GM19035 (cell line): ENCODE data around the gene OOSP4B.
"Not testable (repeated sequence)": the region's sequence is repeated elsewhere in the genome, so short reads cannot be mapped to it uniquely, and the experiment has no call there.

ENCODE experiments used
- ATAC-seq: cut with Tn5 transposase; IDR thresholded peaks from one replicate; pipeline ENCODE4 v1.9.1; 2021; ENCODE audit not compliant: unreplicated experiment

OOSP4B gene

DNA sequence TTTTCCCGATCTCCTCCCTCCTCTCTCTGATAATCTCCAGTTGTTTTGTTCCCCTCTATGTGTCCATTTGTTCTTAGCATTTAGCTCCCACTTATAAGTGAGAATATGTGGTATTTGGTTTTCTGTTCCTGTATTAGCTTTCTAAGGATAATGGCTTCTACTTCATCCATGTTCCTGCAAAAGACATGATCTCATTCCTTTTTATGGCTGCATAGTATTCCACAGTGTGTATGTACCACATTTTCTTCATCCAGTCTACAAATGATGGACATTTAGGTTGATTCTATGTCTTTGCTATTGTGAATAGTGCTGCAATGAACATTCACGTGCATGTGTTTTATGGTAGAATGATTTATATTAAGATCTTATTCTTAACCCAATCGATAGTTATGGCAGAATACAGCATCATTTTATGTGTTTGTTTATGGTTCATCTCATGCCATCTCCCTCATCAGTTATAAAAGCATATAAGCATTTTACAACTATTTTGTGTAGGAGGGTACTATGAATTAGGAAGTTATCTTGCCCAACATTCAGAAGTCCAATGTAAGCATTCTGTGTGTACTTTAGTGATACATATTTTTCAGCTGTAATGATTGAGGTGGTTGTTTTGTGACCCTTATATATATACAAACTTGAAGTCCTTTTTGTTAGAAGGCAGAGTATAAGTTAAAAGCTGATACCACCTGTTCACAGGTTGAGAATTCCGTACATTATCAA is 42.7 kb downstream of the OOSP4B start:
- ATAC-seq: no peak

DNA sequence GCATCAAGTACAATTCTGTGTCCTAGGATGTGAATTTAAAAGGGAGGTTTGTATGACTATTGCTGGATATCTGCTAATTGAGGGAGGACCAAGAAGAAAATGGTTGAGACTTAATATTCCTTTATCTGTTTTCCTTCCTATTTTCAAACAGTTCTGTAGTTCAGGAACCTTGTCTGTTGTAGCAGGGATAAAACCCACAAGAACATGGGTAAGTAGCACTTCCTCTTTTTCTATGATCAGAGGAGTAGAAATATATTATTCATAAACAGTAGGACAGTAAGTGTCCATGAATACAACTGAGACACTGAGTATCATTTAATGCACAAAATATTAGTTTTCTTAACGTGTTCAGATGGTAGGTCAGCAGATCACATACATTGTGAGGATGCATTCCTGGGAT is 47.1 kb downstream of the OOSP4B start:
- ATAC-seq: no peak

DNA sequence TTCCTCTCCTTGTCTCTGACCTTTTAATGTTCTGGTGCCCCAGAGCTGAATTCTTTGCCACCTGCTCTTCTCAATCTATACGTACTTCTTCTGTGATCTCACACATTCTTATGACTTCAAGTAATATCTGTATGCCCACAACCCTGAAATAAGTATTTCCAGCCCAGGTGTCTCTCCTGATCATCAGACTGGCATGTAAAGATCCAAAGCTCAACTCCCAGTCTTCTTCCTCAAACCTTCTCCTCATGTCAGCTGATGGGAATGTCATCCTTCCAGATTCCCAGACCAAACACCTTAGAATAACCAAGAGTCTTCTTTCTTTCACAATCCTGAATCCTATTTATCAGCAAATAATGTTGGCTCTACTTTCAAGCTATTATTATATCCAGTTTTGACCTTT is 48.8 kb downstream of the OOSP4B start:
- ATAC-seq: no peak

DNA sequence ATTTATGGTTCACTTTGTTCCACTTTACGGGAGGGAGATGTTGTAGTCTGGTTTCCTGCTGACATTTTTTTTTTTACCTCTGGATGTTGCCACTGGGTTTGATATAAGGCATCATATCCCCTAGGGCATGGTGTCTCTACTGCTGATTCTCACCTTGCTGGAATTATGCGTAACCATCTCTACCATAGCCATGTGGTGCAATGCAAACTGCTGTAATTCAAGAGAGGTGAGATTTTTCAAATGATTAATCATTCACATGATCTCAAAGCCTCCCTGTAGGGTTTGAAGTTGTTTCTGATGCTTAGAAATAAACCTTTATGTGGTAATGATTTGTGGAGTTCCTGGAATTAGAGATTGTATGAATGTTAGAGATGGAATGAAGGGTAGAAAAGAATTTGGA is 52.5 kb downstream of the OOSP4B start:
- ATAC-seq: no peak

DNA sequence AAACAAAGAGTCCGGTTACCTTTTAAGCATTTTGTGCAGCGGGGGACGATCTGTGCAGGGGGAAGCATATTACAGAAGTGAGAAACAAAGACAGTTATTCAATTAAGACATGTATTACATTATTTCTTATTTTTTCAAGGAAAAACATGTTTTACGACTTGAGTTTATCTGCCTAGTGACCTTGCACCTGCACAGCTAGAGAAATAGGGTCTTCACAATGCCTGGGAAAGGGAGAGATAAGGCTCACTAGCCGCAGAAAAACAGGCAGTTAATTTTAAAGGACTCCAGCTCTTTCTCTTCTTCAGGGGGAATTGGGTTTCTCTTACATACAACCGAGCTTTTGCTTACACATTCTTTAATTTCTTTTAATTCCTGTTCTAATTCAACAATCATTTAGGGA is 54.7 kb downstream of the OOSP4B start:
- ATAC-seq: not testable (repeated sequence)

DNA sequence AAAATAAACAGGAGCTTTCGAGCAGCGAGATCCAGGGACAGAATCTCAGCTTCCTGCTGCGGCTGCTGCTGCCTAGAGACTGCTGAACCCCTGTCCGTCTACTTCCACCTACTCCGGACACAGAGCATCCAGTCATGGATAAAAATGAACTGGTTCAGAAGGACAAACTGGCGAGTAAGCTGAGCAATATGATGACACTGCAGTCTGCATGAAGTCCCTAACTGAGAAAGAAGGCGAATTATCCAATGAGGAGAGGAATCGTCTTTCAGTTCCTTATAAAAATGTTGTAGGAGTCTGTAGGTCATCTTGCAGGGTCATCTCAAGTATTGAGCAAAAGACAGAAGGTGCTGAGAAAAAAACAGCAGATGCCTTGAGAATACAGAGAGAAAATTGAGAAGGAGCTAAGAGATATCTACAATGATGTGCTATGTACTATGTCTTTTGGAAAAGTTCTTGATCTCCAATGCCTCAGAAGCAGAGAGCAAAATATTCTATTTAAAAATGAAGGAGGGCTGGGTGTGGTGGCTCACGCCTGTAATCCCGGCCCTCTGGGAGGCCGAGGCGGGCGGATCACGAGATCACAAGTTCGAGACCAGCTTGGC is 60.3 kb downstream of the OOSP4B start:
- no peak for ATAC-seq

DNA sequence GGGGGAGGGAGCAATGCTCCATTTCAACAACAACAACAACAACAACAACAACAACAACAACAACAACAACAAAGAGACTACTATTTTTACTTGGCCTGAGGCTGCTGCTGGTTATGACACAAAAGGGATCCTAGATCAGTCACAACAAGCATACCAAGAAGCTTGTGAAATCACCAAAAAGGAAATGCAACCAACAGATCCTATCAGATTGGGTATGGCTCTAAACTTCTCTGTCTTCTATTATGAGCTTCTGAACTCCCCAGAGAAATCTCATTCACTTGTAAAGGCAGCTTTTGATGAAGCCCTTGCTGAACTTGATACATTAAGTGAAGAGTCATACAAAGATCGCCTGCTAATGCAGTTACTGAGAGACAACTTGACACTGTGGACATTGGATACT is 61.0 kb downstream of the OOSP4B start:
- ATAC-seq: no peak

DNA sequence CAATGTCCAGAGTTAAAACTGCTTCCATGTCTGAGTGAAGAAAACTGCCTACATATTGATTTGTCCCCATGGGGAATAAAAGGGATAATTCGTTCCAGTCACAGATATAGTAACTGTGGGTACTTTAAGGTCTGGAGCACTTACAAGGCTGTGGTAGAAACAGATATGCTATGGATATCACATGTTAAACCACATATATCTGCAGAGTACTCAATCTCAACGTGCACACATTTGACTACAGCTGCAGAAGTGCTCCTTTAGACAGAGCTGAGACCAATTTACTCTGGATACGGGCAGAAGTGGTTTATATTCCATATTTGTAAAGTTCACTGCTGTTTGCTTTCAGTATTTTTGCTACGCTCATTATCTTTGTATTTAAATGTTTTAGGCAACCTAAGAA is 61.8 kb downstream of the OOSP4B start:
- ATAC-seq: no peak

DNA sequence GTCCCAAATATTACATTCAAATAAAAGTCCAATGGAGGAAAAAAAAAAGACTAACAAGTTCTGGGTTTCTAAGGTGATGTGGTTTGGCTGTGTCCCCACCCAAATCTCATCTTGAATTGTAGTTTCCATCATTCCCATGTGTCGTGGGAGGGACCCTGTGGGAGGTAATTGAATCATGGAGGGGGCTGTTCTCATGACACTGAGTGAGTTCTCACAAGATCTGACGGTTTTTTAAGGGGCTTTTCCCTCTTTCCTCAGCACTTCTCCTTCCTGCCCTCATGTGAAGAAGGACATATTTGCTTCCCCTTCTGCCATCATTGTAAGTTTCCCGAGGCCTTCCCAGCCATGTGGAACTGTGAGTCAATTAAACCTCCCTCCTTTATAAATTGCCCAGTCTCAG is 63.6 kb downstream of the OOSP4B start:
- ATAC-seq: no peak
